Activated naive CD8-positive, alpha-beta T cell treated with anti-CD3 and anti-CD28 coated beads, Interleukin-2, amount 50 U/mL, for 24 hours (primary cell): Measurements from ENCODE around the gene SKAP2.

Source experiments
- ATAC-seq: fragments of 150-1000 bp; cut with Tn5 transposase; one replicate; pipeline ENCODE4 v1.10.0; 2021
- DNase-seq: peaks from one replicate; pipeline ENCODE4 v3.0.0; 2021
- H3K27ac Mint-ChIP-seq: one replicate; pipeline ENCODE4 v1.8.0; 2021; ENCODE audit warnings: mild to moderate bottlenecking, mixed read lengths
- H3K27me3 Mint-ChIP-seq: one replicate; pipeline ENCODE4 v1.8.0; 2021; ENCODE audit warnings: mixed read lengths
- H3K36me3 Mint-ChIP-seq: one replicate; pipeline ENCODE4 v1.8.0; 2021; ENCODE audit warnings: low read depth, mixed read lengths
- H3K4me1 Mint-ChIP-seq: one replicate; pipeline ENCODE4 v1.8.0; 2021; ENCODE audit warnings: mixed read lengths
- H3K4me3 Mint-ChIP-seq: one replicate; pipeline ENCODE4 v1.8.0; 2021; ENCODE audit warnings: mild to moderate bottlenecking, moderate library complexity, mixed read lengths
- H3K9me3 Mint-ChIP-seq: one replicate; pipeline ENCODE4 v1.8.0; 2021; ENCODE audit warnings: mixed read lengths

SKAP2 gene

GRCh38 chr7:26864309-26865093 lies at the start of gene SKAP2:
TSS of gene SKAP2 (minus strand) at chr7:26864590. CDS start at chr7:26864429, 161 bp downstream.
- Mint-ChIP-seq H3K27me3 (peaks cover 44% of the 10 kb centered on the region), H3K27ac (peak within 1 kb of the TSS; percentile 84), H3K4me1 (peaks cover 24% of the 10 kb centered on the region), H3K4me3 (peak within 1 kb of the TSS; percentile 92), H3K36me3 (peaks cover 7% of the 10 kb centered on the region), H3K9me3 (peaks cover 3% of the 10 kb centered on the region)
- peak; percentile 91 for DNase-seq
- ATAC-seq = peak; percentile 92

GRCh38 chr7:26912933-26913536 lies 48.6 kb upstream of the SKAP2 start:
- ATAC-seq (no peak), DNase-seq (no peak)
- H3K36me3 Mint-ChIP-seq = no peaks in the 10 kb centered on the region
- no peaks in the 10 kb centered on the region for H3K9me3 Mint-ChIP-seq
- no peak overlapping the region for H3K4me3 Mint-ChIP-seq
- no peak overlapping the region for H3K27ac Mint-ChIP-seq
- peaks cover 1% of the 10 kb centered on the region for H3K27me3 Mint-ChIP-seq
- no peaks in the 10 kb centered on the region for H3K4me1 Mint-ChIP-seq

GRCh38 chr7:26912338-26912737 lies 47.9 kb upstream of the SKAP2 start:
- H3K27ac Mint-ChIP-seq = no peak overlapping the region
- H3K4me1 Mint-ChIP-seq = no peaks in the 10 kb centered on the region
- H3K9me3 Mint-ChIP-seq = no peaks in the 10 kb centered on the region
- peaks cover 1% of the 10 kb centered on the region for H3K27me3 Mint-ChIP-seq
- no peak for ATAC-seq
- no peak overlapping the region for H3K4me3 Mint-ChIP-seq
- no peaks in the 10 kb centered on the region for H3K36me3 Mint-ChIP-seq
- DNase-seq = no peak

- Mint-ChIP-seq H3K4me3 (no peak overlapping the region), H3K27ac (no peak overlapping the region), H3K27me3 (peaks cover 4% of the 10 kb centered on the region), H3K9me3 (no peaks in the 10 kb centered on the region), H3K4me1 (no peaks in the 10 kb centered on the region), H3K36me3 (no peaks in the 10 kb centered on the region)
- DNase-seq (no peak), ATAC-seq (no peak)
These were observed 45.8 kb upstream of the SKAP2 start for GRCh38 chr7:26910221-26910620.

GRCh38 chr7:26900251-26900650 lies 35.9 kb upstream of the SKAP2 start:
- peaks cover 14% of the 10 kb centered on the region for H3K27me3 Mint-ChIP-seq
- no peak overlapping the region for H3K4me3 Mint-ChIP-seq
- H3K9me3 Mint-ChIP-seq = no peaks in the 10 kb centered on the region
- no peaks in the 10 kb centered on the region for H3K4me1 Mint-ChIP-seq
- ATAC-seq (no peak), DNase-seq (no peak)
- peaks cover 1% of the 10 kb centered on the region for H3K36me3 Mint-ChIP-seq
- H3K27ac Mint-ChIP-seq = no peak overlapping the region

GRCh38 chr7:26899519-26899918 lies 35.1 kb upstream of the SKAP2 start:
- Mint-ChIP-seq H3K27me3 (peaks cover 14% of the 10 kb centered on the region), H3K4me1 (no peaks in the 10 kb centered on the region), H3K4me3 (no peak overlapping the region), H3K27ac (no peak overlapping the region), H3K9me3 (no peaks in the 10 kb centered on the region), H3K36me3 (peaks cover 1% of the 10 kb centered on the region)
- ATAC-seq (no peak), DNase-seq (no peak)

GRCh38 chr7:26898891-26899290 lies 34.5 kb upstream of the SKAP2 start:
- no peaks in the 10 kb centered on the region for H3K9me3 Mint-ChIP-seq
- ATAC-seq = no peak
- no peaks in the 10 kb centered on the region for H3K36me3 Mint-ChIP-seq
- no peak overlapping the region for H3K4me3 Mint-ChIP-seq
- peaks cover 17% of the 10 kb centered on the region for H3K27me3 Mint-ChIP-seq
- DNase-seq = no peak
- no peak overlapping the region for H3K27ac Mint-ChIP-seq
- no peaks in the 10 kb centered on the region for H3K4me1 Mint-ChIP-seq

- Mint-ChIP-seq H3K4me3 (no peak overlapping the region), H3K27me3 (peaks cover 22% of the 10 kb centered on the region), H3K4me1 (no peaks in the 10 kb centered on the region), H3K9me3 (no peaks in the 10 kb centered on the region), H3K27ac (no peak overlapping the region), H3K36me3 (no peaks in the 10 kb centered on the region)
- DNase-seq (no peak), ATAC-seq (no peak)
These were observed 33.5 kb upstream of the SKAP2 start for GRCh38 chr7:26897928-26898327.

- DNase-seq = no peak
These were observed 27.3 kb upstream of the SKAP2 start for GRCh38 chr7:26891400-26892350.

GRCh38 chr7:26880852-26881251 lies 16.5 kb upstream of the SKAP2 start:
- Mint-ChIP-seq H3K27me3 (peaks cover 4% of the 10 kb centered on the region), H3K4me1 (no peaks in the 10 kb centered on the region), H3K36me3 (no peaks in the 10 kb centered on the region), H3K9me3 (peaks cover 23% of the 10 kb centered on the region), H3K27ac (no peak overlapping the region), H3K4me3 (no peak overlapping the region)
- no peak for DNase-seq
- ATAC-seq = no peak

More at GRCh38 chr7:26891400-26892350, 27.3 kb upstream of the SKAP2 start:
- no peaks in the 10 kb centered on the region for H3K36me3 Mint-ChIP-seq
- H3K27me3 Mint-ChIP-seq = peaks cover 14% of the 10 kb centered on the region
- no peak overlapping the region for H3K4me3 Mint-ChIP-seq
- no peak for ATAC-seq
- no peak overlapping the region for H3K27ac Mint-ChIP-seq
- H3K9me3 Mint-ChIP-seq = no peaks in the 10 kb centered on the region
- H3K4me1 Mint-ChIP-seq = no peaks in the 10 kb centered on the region

- Mint-ChIP-seq H3K9me3 (peaks cover 11% of the 10 kb centered on the region), H3K27ac (no peak overlapping the region), H3K27me3 (peaks cover 4% of the 10 kb centered on the region), H3K36me3 (no peaks in the 10 kb centered on the region), H3K4me3 (no peak overlapping the region), H3K4me1 (no peaks in the 10 kb centered on the region)
- DNase-seq (no peak), ATAC-seq (no peak)
These were observed 15.3 kb upstream of the SKAP2 start for GRCh38 chr7:26879671-26880070.

- H3K36me3 Mint-ChIP-seq = peaks cover 7% of the 10 kb centered on the region
- H3K27me3 Mint-ChIP-seq = peaks cover 28% of the 10 kb centered on the region
- H3K27ac Mint-ChIP-seq = peak overlapping the region; percentile 15
- peaks cover 19% of the 10 kb centered on the region for H3K4me1 Mint-ChIP-seq
- no peak overlapping the region for H3K4me3 Mint-ChIP-seq
- ATAC-seq (no peak), DNase-seq (no peak)
- H3K9me3 Mint-ChIP-seq = peaks cover 3% of the 10 kb centered on the region
These were observed 4.6 kb upstream of the SKAP2 start for GRCh38 chr7:26868841-26869495.

- Mint-ChIP-seq H3K36me3 (peaks cover 7% of the 10 kb centered on the region), H3K4me1 (peaks cover 24% of the 10 kb centered on the region), H3K27ac (peak overlapping the region; percentile 84), H3K9me3 (peaks cover 3% of the 10 kb centered on the region), H3K27me3 (peaks cover 46% of the 10 kb centered on the region), H3K4me3 (peak overlapping the region; percentile 92)
- no peak for DNase-seq
- peak; percentile 21 for ATAC-seq
These were observed 651 bp upstream of the SKAP2 start for GRCh38 chr7:26865094-26865388.
